ENCODE data around the gene NUDCD2.

Gene NUDCD2

GRCh38 chr5:163502521-163502920, 42.6 kb upstream of the NUDCD2 start:
- Histone ChIP-seq H3K4me3 (ENCODE audit: low read length) (peak overlapping the region; percentile 84), H2AFZ (ENCODE audit: low read length) (peak overlapping the region; percentile 74), H3K9me2 (replicated peaks; ENCODE audit: insufficient read depth, low read length) (no peaks in the 10 kb centered on the region), H3K36me3 (replicated peaks; ENCODE audit: insufficient read depth, low read length) (no peaks in the 10 kb centered on the region), H3K79me2 (ENCODE audit: low read length) (peaks cover 17% of the 10 kb centered on the region), H3K27ac (ENCODE audit: low read length) (peak overlapping the region; percentile 98; the same call in 1 of the 2 replicates), H3K27me3 (replicated peaks; ENCODE audit: insufficient read depth, low read length) (no peaks in the 10 kb centered on the region), H3F3A (ENCODE audit: insufficient read depth, low read length) (peaks cover 41% of the 10 kb centered on the region), H4K20me1 (ENCODE audit: insufficient read depth, low read length) (no peaks in the 10 kb centered on the region), H3K4me2 (ENCODE audit: low read depth, low read length) (peak overlapping the region; percentile 76), H3K4me1 (ENCODE audit: low read length) (peaks cover 3% of the 10 kb centered on the region; the same call in 1 of the 2 replicates), H3K9ac (ENCODE audit: low read length) (peak overlapping the region; percentile 94; the same call in 1 of the 2 replicates), H3K9me3 (replicated peaks; ENCODE audit: insufficient read depth, low read length) (no peaks in the 10 kb centered on the region)
- TF ChIP-seq CTCF (IDR thresholded peaks at IDR 0.05; ENCODE audit: low read length), result no peak
- no peak for TF ChIP-seq EZH2phosphoT487 (IDR thresholded peaks at IDR 0.05; ENCODE audit: low read length)
- TF ChIP-seq EZH2 (optimal IDR thresholded peaks at IDR 0.05; ENCODE audit: low read depth, low read length), result no peak
- peak; percentile 8 for DNase-seq

GRCh38 chr5:163498886-163499285, 39.0 kb upstream of the NUDCD2 start:
- Histone ChIP-seq H2AFZ (ENCODE audit: low read length) (no peak overlapping the region), H3K9me3 (replicated peaks; ENCODE audit: insufficient read depth, low read length) (no peaks in the 10 kb centered on the region), H3K4me2 (ENCODE audit: low read depth, low read length) (no peak overlapping the region), H4K20me1 (ENCODE audit: insufficient read depth, low read length) (no peaks in the 10 kb centered on the region), H3K9ac (ENCODE audit: low read length) (no peak overlapping the region), H3K4me3 (ENCODE audit: low read length) (no peak overlapping the region), H3K4me1 (ENCODE audit: low read length) (no peaks in the 10 kb centered on the region), H3F3A (ENCODE audit: insufficient read depth, low read length) (peaks cover 15% of the 10 kb centered on the region), H3K79me2 (ENCODE audit: low read length) (no peaks in the 10 kb centered on the region), H3K9me2 (replicated peaks; ENCODE audit: insufficient read depth, low read length) (no peaks in the 10 kb centered on the region), H3K27ac (ENCODE audit: low read length) (no peak overlapping the region), H3K27me3 (replicated peaks; ENCODE audit: insufficient read depth, low read length) (no peaks in the 10 kb centered on the region), H3K36me3 (replicated peaks; ENCODE audit: insufficient read depth, low read length) (no peaks in the 10 kb centered on the region)
- no peak for DNase-seq
- TF ChIP-seq EZH2phosphoT487 (IDR thresholded peaks at IDR 0.05; ENCODE audit: low read length) (no peak), EZH2 (optimal IDR thresholded peaks at IDR 0.05; ENCODE audit: low read depth, low read length) (no peak), CTCF (IDR thresholded peaks at IDR 0.05; ENCODE audit: low read length) (no peak)

- TF ChIP-seq EZH2 (optimal IDR thresholded peaks at IDR 0.05; ENCODE audit: low read depth, low read length) (no peak), EZH2phosphoT487 (IDR thresholded peaks at IDR 0.05; ENCODE audit: low read length) (no peak), CTCF (IDR thresholded peaks at IDR 0.05; ENCODE audit: low read length) (no peak)
- H3K27me3 ChIP-seq (replicated peaks; ENCODE audit: insufficient read depth, low read length), result no peaks in the 10 kb centered on the region
- H2AFZ ChIP-seq (ENCODE audit: low read length), result no peak overlapping the region
Measured at GRCh38 chr5:163497315-163497714, 37.4 kb upstream of the NUDCD2 start.

More at GRCh38 chr5:163497315-163497714, 37.4 kb upstream of the NUDCD2 start:
- H3F3A ChIP-seq (ENCODE audit: insufficient read depth, low read length), result no peaks in the 10 kb centered on the region
- H3K9me3 ChIP-seq (replicated peaks; ENCODE audit: insufficient read depth, low read length), result no peaks in the 10 kb centered on the region
- H3K27ac ChIP-seq (ENCODE audit: low read length), result no peak overlapping the region
- no peak for DNase-seq
- no peaks in the 10 kb centered on the region for H4K20me1 ChIP-seq (ENCODE audit: insufficient read depth, low read length)
- no peak overlapping the region for H3K4me3 ChIP-seq (ENCODE audit: low read length)
- no peaks in the 10 kb centered on the region for H3K36me3 ChIP-seq (replicated peaks; ENCODE audit: insufficient read depth, low read length)
- H3K9ac ChIP-seq (ENCODE audit: low read length), result no peak overlapping the region
- H3K4me2 ChIP-seq (ENCODE audit: low read depth, low read length), result no peak overlapping the region
- H3K9me2 ChIP-seq (replicated peaks; ENCODE audit: insufficient read depth, low read length), result no peaks in the 10 kb centered on the region
- H3K79me2 ChIP-seq (ENCODE audit: low read length), result no peaks in the 10 kb centered on the region
- H3K4me1 ChIP-seq (ENCODE audit: low read length), result no peaks in the 10 kb centered on the region

Data from MM.1S (cell line).